Hematopoietic multipotent progenitor cell treated with erythropoietin and hydrocortisone succinate and interleukin-3 and kit ligand, for 17 days (in vitro differentiated cells): ENCODE data around the gene YBX3.

Source experiments
- DNase-seq: peaks from one replicate; pipeline ENCODE4 v3.0.0-alpha.2; 2015; ENCODE audit warnings: low spot score

The YBX3 gene

GRCh38 chr12:10721651-10722501 lies 1.2 kb downstream of the YBX3 start:
- peak; percentile 80 for DNase-seq

GRCh38 chr12:10720974-10721650 lies 2.0 kb downstream of the YBX3 start:
- peak; percentile 48 for DNase-seq

GRCh38 chr12:10719482-10719881 lies 3.6 kb downstream of the YBX3 start:
- DNase-seq: no peak

- DNase-seq: no peak
Observed at GRCh38 chr12:10718279-10718821, 4.8 kb downstream of the YBX3 start.

GRCh38 chr12:10717410-10717809 lies 5.7 kb downstream of the YBX3 start:
- DNase-seq: no peak

- DNase-seq: no peak
Observed at GRCh38 chr12:10716704-10717315, 6.3 kb downstream of the YBX3 start.

- DNase-seq: no peak
Observed at GRCh38 chr12:10716277-10716676, 6.8 kb downstream of the YBX3 start.

- DNase-seq: no peak
Observed at GRCh38 chr12:10715491-10715890, 7.6 kb downstream of the YBX3 start.

GRCh38 chr12:10709808-10710207 lies 13.3 kb downstream of the YBX3 start:
- no peak for DNase-seq

GRCh38 chr12:10708862-10709261 lies 14.3 kb downstream of the YBX3 start:
- DNase-seq: no peak

GRCh38 chr12:10705655-10706054 lies 17.5 kb downstream of the YBX3 start:
- no peak for DNase-seq

- no peak for DNase-seq
Observed at GRCh38 chr12:10701843-10702242, 21.3 kb downstream of the YBX3 start.

GRCh38 chr12:10701131-10701681 lies 21.9 kb downstream of the YBX3 start:
- DNase-seq: peak; percentile 59

GRCh38 chr12:10700581-10700980 lies 22.5 kb downstream of the YBX3 start:
- no peak for DNase-seq

GRCh38 chr12:10697862-10698261 lies 25.3 kb downstream of the YBX3 start:
- DNase-seq: no peak

GRCh38 chr12:10697156-10697555 lies 26.0 kb downstream of the YBX3 start:
- DNase-seq: peak; percentile 33

GRCh38 chr12:10690906-10691305 lies 32.2 kb downstream of the YBX3 start:
- no peak for DNase-seq

GRCh38 chr12:10689146-10689545 lies 34.0 kb downstream of the YBX3 start:
- no peak for DNase-seq

- DNase-seq: no peak
Observed at GRCh38 chr12:10688042-10688441, 35.1 kb downstream of the YBX3 start.

- peak; percentile 78 for DNase-seq
Observed at GRCh38 chr12:10673659-10674384, 49.3 kb downstream of the YBX3 start, which contains the start of gene STYK1. Gene STYK1 (minus strand): TSS chr12:10674052. CDS start chr12:10634618, 39,434 bp downstream.

GRCh38 chr12:10672231-10672868 lies 50.8 kb downstream of the YBX3 start:
- DNase-seq: peak; percentile 15
